ENCODE measurements around the gene BAIAP3.

BAIAP3 gene

DNA sequence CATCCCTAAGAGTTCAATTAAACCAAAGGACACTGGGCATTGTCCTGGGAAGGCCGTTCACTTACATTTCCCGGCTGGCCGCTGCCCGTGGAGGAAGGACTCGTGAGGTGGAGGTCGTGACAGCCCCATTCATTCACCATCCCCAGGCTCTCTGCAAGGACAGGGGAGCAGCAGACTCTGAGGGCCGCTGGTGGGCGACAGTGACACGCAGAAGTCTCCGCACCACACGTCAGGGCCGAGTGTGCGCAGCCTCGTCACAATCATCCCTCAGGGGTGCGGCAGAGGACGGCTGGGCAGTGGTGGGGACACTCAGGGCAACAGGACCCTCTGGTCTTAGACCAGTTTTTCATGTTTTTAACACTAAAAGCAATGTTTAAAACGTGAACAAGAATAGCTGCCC, 59.4 kb downstream of the BAIAP3 start:
- no peak for DNase-seq (ENCODE audit: low spot score)

DNA sequence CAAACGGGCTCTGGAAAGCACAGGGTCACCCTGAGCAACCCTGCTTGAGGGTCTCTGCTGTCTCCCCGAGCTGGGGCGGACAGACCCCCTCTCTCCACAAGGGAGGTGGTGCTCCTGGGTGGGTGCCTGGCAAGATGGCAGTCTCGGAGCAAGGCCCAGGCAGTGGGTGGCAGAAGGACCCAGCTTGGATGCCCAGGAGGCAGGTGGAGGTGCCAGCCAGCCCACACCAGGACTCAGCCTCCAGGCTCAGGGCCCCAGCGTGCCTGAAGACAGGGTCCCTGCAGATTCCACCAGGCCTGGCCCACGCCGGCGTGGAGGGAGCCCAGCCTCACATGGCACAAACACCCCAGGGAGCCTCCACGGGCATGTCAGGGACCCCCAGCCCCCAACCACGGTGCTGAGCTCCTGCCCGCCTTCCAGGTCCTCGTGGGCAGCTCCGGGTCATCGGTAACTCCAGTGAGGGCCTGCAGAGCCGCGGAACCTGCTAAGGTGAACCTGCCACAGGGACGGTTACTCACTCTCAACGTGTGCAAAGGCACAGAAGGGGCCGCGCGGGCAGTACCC, 60.2 kb downstream of the BAIAP3 start:
- no peak for DNase-seq (ENCODE audit: low spot score)

DNA sequence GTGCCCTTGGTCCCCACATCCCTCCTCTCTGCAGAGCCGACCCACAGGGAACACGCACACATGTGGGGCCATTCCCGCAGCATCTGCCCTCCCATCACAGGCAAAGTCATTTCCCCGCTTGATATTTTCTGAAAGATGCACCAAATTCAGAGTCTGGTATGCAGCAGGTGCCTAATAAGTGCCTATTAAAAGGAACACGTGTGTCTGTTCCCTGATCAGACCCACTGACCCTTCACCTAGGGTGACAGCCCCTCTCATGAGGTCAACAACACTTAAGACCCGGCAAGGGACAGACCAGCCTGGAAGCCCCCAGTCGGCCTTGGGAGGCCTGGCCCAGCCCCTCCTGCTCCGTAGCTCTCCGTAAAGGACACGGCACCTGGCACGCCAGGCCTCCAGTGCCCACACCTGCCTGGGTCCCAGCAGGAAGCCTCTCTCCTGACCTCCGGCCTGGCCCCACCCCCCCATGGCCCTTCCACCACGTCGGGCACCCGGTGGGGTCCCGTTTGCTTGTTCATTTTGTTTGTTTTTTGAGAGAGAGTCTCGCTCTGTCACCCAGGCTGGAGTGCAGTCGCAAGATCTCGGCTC, 61.0 kb downstream of the BAIAP3 start:
- DNase-seq (ENCODE audit: low spot score) = no peak

GRCh38 chr16:1395444-1396031, 62.1 kb downstream of the BAIAP3 start:
- DNase-seq (ENCODE audit: low spot score) = no peak

DNA sequence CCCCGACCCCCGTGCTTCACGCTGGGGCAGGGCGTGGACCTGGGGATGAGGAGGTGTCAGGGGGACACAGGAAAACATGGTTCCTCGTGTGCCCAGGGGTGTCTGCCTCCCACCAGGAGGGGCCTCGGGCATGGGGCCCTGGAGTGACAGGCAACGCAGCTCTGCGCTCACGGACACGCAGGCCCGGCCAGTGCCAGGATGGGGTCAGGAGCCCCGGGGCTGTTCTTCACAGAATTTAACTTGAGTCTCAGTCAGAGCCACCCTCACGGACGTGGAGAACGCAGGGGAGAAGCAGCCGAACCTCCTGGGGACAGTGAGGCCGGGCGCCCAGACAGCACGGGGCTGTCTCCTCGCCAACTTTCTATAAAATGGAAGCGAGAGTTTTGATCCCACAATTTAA, 64.3 kb downstream of the BAIAP3 start:
- DNase-seq (ENCODE audit: low spot score) = no peak

GRCh38 chr16:1398351-1398750, 64.9 kb downstream of the BAIAP3 start:
- DNase-seq (ENCODE audit: low spot score) = no peak

All from hematopoietic multipotent progenitor cell treated with erythropoietin and hydrocortisone succinate and interleukin-3 and kit ligand, for 15 days (in vitro differentiated cells).